ENCODE data around the gene FOXD2. TPM values are rescaled to one million over a fixed set of nuclear protein-coding genes. Genes with fewer than 3 reads are reported as not detected.
"Not testable (repeated sequence)": the region's sequence is repeated elsewhere in the genome, so short reads cannot be mapped to it uniquely, and the experiment has no call there.

Gene FOXD2
- total RNA-seq, 6 experiments from 2014 or later: 0.19 to 0.31 (median 0.21) TPM

DNA sequence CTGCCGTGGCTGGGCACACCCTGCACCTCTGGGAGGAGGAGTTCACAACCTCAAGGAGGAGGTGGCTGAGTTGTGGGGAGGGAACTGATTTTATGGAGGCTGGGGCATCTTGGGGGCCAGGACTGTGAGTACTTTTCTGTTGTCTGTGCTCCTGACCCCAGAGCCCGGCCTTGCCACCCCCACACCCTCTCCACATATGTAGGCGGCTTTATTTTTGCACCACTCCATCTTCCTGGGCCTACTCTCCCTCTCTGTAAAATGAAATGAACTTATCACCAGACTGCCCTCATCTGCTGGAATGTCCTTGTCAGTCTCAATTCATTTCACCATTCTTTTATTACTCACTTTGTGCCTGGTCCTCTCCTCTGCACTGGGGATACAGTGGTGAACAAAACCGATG is 12.8 kb downstream of the FOXD2 start:
- DNase-seq: no peak
- TF ChIP-seq, protein P1, sequence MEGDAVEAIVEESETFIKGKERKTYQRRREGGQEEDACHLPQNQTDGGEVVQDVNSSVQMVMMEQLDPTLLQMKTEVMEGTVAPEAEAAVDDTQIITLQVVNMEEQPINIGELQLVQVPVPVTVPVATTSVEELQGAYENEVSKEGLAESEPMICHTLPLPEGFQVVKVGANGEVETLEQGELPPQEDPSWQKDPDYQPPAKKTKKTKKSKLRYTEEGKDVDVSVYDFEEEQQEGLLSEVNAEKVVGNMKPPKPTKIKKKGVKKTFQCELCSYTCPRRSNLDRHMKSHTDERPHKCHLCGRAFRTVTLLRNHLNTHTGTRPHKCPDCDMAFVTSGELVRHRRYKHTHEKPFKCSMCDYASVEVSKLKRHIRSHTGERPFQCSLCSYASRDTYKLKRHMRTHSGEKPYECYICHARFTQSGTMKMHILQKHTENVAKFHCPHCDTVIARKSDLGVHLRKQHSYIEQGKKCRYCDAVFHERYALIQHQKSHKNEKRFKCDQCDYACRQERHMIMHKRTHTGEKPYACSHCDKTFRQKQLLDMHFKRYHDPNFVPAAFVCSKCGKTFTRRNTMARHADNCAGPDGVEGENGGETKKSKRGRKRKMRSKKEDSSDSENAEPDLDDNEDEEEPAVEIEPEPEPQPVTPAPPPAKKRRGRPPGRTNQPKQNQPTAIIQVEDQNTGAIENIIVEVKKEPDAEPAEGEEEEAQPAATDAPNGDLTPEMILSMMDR (IDR thresholded peaks at IDR 0.05): no peak
- Mint-ChIP-seq H3K27me3 (ENCODE audit: insufficient read depth) (peaks cover 29% of the 10 kb centered on the region), H3K4me1 (ENCODE audit: low read depth) (no peaks in the 10 kb centered on the region), H3K27ac (no peak overlapping the region), H3K4me3 (no peak overlapping the region), H3K36me3 (ENCODE audit: low read depth) (no peaks in the 10 kb centered on the region), H3K9me3 (no peaks in the 10 kb centered on the region)

DNA sequence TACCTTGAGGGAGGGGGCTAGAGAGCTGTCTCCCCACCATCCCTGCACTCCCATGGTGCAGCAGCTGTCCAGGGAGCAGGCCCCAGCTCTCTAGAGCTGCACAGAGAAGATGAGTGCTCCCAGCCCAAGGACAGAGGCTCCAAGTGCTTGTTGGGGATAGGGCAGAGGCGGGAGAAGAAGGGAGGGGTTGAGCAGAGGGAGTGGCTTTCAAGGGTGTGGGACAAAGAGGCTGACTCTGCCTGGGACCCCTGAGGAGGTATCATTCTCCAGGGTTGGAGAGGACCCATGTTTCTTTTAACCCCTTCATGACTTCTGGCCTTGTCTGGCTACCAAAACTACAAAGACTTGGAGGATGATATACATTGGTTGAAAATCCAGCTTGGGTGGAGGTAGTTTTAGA is 14.6 kb downstream of the FOXD2 start:
- TF ChIP-seq, protein P1 (IDR thresholded peaks at IDR 0.05): no peak
- H3K4me3 Mint-ChIP-seq: no peak overlapping the region

DNA sequence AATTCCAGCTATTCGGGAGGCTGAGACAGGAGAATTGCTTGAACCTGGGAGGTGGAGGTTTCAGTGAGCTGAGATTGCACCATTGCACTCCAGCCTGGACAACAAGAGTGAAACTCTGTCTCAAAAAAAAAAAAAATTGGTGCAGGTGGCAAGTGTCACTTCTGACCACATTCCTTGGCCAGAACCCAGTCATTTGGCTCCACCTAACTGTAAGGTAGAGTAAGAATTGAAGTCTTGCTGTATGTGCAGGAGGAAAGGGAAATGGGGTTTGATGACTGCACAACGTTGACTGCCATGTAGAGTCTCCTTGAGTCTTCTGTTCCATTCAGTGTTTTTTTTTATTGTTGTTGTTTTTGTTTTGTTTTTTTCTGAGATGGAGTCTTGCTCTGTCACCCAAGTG is 16.1 kb downstream of the FOXD2 start:
- H3K27ac Mint-ChIP-seq; H3K9me3 Mint-ChIP-seq; H3K4me3 Mint-ChIP-seq; H3K4me1 Mint-ChIP-seq (ENCODE audit: low read depth); H3K36me3 Mint-ChIP-seq (ENCODE audit: low read depth); DNase-seq: not testable (repeated sequence)
- peaks cover 18% of the 10 kb centered on the region for H3K27me3 Mint-ChIP-seq (ENCODE audit: insufficient read depth)

More for the DNA sequence above, 14.6 kb downstream of the FOXD2 start:
- Mint-ChIP-seq H3K4me1 (ENCODE audit: low read depth) (no peaks in the 10 kb centered on the region), H3K9me3 (no peaks in the 10 kb centered on the region), H3K27ac (no peak overlapping the region), H3K27me3 (ENCODE audit: insufficient read depth) (peaks cover 21% of the 10 kb centered on the region), H3K36me3 (ENCODE audit: low read depth) (no peaks in the 10 kb centered on the region)
- no peak for DNase-seq

DNA sequence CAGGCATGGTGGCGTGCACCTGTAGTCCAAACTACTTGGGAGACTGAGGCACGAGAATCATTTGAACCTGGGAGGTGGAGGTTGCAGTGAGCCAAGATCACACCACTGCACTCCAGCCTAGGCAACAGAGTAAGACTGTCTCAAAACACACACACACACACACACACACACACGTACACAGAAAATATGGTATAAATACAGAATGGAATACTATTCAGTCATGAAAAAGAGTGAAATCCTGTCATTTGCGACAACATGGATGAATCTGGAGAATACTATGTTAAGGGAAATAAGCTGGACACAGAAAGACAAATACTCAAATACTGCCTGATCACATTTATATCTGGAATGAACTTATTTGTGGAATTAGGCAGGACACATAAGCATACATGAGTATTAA is 18.4 kb downstream of the FOXD2 start:
- Mint-ChIP-seq H3K36me3 (ENCODE audit: low read depth) (no peaks in the 10 kb centered on the region), H3K9me3 (no peaks in the 10 kb centered on the region)

DNA sequence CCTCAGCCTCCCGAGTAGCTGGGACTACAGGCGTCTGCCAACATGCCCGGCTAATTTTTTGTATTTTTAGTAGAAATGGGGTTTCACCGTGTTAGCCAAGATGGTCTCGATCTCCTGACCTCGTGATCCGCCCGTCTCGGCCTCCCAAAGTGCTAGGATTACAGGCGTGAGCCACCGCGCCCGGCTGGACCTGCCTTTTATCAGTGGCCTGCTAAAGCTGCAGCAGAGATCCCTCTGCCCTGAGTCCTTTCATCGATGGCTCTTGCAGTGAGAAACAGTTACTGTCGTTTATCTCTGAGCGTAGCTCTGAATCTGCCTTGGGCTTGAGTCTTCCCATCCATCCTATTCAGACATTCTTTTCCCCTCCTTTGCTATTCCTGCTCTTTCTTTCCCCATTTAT is 19.7 kb downstream of the FOXD2 start:
- H3K27me3 Mint-ChIP-seq (ENCODE audit: insufficient read depth): peaks cover 26% of the 10 kb centered on the region
- not testable (repeated sequence) for H3K9me3 Mint-ChIP-seq; H3K4me3 Mint-ChIP-seq; H3K36me3 Mint-ChIP-seq (ENCODE audit: low read depth); H3K27ac Mint-ChIP-seq; DNase-seq; H3K4me1 Mint-ChIP-seq (ENCODE audit: low read depth)

More for the DNA sequence above, 18.4 kb downstream of the FOXD2 start:
- H3K4me3 Mint-ChIP-seq: no peak overlapping the region
- H3K27me3 Mint-ChIP-seq (ENCODE audit: insufficient read depth): peaks cover 24% of the 10 kb centered on the region
- no peak for DNase-seq
- TF ChIP-seq, protein P1 (IDR thresholded peaks at IDR 0.05): no peak
- no peak overlapping the region for H3K27ac Mint-ChIP-seq
- no peaks in the 10 kb centered on the region for H3K4me1 Mint-ChIP-seq (ENCODE audit: low read depth)

DNA sequence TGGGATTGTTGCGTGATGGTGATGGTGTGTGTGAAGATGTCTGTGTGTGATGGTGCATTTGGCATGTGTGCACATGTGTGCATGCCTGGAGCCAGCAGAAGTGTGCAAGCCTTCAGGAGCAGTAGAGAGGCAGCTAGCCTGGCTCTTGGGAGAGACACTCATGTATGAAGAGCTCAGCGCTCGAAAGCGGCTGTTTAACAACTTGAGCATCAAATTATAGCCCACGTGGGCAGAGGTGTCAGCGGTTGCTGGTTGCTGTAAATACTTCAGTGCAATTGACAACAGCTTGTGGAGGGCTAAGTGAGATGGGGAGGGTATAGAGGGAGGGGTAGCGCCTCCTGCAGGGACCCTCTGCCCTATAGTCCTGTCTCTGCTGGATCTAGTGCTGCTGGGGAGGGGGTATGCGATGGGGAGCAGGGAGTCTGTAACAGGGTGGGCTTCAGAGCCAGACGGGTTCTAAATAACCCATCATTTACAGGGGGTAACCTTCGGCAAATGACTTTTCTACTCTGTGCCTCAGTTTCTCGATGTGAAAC is 21.5 kb downstream of the FOXD2 start:
- TF ChIP-seq, protein P1 (IDR thresholded peaks at IDR 0.05): no peak

DNA sequence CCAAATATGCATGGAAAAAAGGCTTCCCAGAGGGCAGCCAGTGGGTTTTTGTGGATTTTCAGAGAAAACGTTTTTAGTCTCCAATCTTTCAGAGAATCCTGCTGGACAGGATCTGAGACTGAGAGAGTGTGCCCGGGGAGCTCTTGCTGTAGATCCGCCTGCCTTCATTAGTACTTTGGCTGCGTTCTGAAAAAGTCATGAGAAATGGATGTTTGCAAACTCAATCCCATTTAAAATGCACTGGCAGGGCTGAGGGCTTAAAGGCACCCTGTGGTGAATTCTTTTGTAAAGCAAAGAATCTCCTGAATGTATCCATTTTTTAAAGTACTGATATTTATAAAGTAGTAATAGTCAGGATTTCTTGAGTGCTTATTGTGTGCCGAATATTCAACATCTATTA is 22.2 kb downstream of the FOXD2 start:
- no peak overlapping the region for H3K4me3 Mint-ChIP-seq
- no peaks in the 10 kb centered on the region for H3K4me1 Mint-ChIP-seq (ENCODE audit: low read depth)
- H3K9me3 Mint-ChIP-seq: no peaks in the 10 kb centered on the region
- TF ChIP-seq, protein P1 (IDR thresholded peaks at IDR 0.05): no peak
- H3K27me3 Mint-ChIP-seq (ENCODE audit: insufficient read depth): peaks cover 31% of the 10 kb centered on the region
- DNase-seq: no peak
- H3K36me3 Mint-ChIP-seq (ENCODE audit: low read depth): no peaks in the 10 kb centered on the region
- no peak overlapping the region for H3K27ac Mint-ChIP-seq

More for the DNA sequence above, 21.5 kb downstream of the FOXD2 start:
- no peak for DNase-seq
- Mint-ChIP-seq H3K4me1 (ENCODE audit: low read depth) (no peaks in the 10 kb centered on the region), H3K27ac (no peak overlapping the region), H3K9me3 (no peaks in the 10 kb centered on the region), H3K4me3 (no peak overlapping the region), H3K36me3 (ENCODE audit: low read depth) (no peaks in the 10 kb centered on the region), H3K27me3 (ENCODE audit: insufficient read depth) (peaks cover 32% of the 10 kb centered on the region)
